Activated CD4-positive, alpha-beta T cell treated with anti-CD3 and anti-CD28 coated beads for 1 hour (primary cell): ENCODE results near the gene SYVN1.

ENCODE experiments used
- DNase-seq: peaks from one replicate; pipeline ENCODE4 v3.0.0-alpha.2; 2020

SYVN1 gene

GRCh38 chr11:65085446-65085845 is 48.9 kb downstream of the SYVN1 start:
- no peak for DNase-seq

DNA sequence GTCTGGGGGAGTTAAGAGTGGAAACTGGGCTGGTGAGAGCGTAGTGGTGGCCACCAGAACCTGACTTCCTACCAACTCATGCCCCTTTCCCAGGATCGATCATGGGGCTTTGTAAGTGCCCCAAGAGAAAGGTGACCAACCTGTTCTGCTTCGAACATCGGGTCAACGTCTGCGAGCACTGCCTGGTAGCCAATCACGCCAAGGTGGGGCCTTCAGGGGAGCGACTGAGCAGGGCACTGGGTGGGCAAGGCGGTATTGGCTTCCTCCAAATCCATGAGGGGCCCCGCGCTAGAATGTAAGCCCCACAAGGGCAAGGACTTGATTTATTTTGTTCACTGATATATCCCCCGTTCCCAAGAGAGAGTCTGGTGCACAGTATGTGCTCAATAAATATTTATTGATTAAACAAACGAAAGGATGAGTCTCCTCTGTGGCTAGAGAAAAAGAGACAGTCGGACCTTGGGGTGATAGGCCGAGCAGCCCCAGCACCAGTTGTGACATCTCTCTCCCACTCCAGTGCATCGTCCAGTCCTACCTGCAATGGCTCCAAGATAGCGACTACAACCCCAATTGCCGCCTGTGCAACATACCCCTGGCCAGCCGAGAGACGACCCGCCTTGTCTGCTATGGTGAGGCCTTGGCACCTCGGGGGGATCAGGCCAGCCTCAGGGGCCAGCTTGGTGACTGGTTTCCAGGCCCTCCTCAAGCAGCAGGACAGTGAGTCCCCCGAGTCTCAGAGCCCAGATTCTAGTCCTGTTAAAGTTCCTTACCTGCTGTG is 49.5 kb downstream of the SYVN1 start:
- DNase-seq, result no peak

- peak; percentile 95 for DNase-seq
Measured at GRCh38 chr11:65083834-65084597, 50.3 kb downstream of the SYVN1 start, which contains the start of the genes CDCA5 and ZFPL1. Gene CDCA5, minus strand, starts transcription at chr11:65084040. Its CDS starts 62 bp downstream, at chr11:65083978. Gene ZFPL1, plus strand, starts transcription at chr11:65084222. Its CDS starts 477 bp downstream, at chr11:65084699.

- DNase-seq, result no peak
Measured at GRCh38 chr11:65083134-65083833, 51.0 kb downstream of the SYVN1 start.

GRCh38 chr11:65078786-65079342 is 55.5 kb downstream of the SYVN1 start:
- no peak for DNase-seq

DNA sequence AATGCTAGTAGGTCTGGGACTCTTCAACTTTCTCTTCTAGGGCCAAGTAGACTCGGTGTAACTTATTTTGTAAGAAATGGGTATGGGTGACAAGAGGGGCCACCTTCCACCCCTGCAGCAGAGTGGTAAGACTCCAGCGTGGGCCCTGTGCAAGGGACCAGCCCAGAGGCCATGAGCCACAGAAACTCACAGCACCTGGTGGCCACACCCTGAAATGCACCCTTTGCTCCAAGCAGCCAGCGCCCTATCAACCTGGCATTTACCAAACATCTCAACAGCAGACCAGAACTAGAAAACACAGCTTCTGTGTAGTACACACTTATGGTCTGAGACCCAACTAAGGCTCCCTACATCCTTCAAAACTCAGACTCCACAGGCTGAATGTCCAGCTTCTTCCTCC is 56.2 kb downstream of the SYVN1 start:
- peak; percentile 61 for DNase-seq

- DNase-seq, result no peak
Measured at GRCh38 chr11:65077451-65077850, 56.9 kb downstream of the SYVN1 start.
